Activated CD4-positive, alpha-beta T cell treated with anti-CD3 and anti-CD28 coated beads, Interleukin-2, amount 50 U/mL, for 24 hours (primary cell): ENCODE measurements around the gene SRP68.
"Not testable (repeated sequence)": the region's sequence is repeated elsewhere in the genome, so short reads cannot be mapped to it uniquely, and the experiment has no call there.

ENCODE experiments used
- DNase-seq, 2 donors: peaks; one replicate each; pipeline ENCODE4 v3.0.0-alpha.2; 2020; ENCODE audit warnings: low read depth in 1 of 2, low spot score in 1 of 2

The SRP68 gene

DNA sequence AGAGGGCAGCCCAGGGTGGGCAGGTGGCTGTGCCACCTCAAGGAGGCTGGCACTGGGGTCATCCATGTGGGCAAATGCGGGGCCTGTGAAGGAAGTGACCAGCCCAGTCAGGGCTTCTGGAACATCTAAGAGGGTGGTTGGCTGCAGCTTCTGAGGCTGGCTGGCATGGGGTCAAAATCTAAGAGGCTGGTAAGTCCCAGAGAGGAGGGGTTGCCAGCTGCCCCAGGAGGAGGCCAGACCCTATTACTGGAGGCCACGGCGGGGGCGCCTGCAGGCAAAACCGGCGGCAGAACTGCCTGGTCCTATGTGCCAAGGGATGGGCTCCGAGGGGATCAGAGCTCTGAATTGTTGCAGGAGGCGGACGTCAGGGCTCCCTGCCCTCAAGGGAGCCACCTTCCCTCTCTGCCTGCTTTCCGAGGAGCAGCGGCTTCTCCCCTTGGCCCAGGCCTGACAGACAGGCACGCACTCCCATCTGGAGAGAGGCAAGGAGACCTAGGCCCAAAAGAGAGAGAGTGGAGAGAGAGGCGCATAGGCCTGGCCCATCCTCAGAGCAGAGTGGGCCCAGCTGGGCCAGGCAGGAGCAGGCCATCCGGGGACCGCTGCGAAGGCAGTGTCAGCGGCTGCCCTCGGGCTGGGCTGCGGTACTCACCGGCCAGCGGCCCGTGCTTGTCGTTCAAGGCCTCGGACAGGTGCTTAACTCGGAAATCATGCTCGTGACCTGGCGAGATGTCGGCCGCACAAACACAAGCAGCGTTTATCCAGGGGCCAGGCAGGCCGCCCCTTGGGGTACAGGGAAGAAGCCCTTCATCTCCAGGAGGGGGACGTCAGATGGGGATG lies 17.6 kb upstream of the SRP68 start:
- DNase-seq = no peak

DNA sequence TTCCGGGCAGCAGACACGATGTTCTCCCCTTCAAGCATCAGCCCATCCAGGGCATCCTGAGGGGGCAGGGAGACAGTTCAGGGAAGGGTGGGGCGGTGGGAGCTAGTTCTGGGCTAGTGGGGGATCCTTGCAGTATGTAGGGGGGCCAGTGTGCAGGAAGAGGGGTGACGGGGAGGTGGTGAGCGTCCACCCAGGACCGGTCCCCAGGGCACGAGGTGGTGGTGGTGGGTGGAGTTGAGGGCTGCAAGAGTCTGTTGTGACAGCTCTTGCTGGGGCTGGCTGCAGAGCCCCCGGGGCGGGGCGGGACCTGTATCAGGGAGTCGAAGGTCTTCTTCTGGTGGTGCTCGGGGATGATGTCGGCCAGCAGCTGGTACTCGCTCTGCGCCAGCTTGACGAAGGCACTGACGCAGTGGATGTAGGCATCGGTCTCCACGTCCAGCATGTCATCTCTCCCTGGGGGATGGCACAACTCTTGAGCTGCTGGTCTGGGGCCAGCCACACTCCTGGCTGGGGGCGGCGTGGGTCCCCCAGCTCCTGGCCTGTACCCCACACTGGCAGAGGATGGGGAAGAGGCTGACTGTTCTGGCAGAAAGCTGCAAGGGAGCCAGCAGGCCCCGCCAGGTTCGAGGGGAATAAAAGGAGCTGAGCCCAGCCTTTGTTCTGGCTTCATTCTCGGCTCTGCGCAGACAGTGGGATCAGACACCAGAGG lies 16.7 kb upstream of the SRP68 start:
- DNase-seq = no peak

DNA sequence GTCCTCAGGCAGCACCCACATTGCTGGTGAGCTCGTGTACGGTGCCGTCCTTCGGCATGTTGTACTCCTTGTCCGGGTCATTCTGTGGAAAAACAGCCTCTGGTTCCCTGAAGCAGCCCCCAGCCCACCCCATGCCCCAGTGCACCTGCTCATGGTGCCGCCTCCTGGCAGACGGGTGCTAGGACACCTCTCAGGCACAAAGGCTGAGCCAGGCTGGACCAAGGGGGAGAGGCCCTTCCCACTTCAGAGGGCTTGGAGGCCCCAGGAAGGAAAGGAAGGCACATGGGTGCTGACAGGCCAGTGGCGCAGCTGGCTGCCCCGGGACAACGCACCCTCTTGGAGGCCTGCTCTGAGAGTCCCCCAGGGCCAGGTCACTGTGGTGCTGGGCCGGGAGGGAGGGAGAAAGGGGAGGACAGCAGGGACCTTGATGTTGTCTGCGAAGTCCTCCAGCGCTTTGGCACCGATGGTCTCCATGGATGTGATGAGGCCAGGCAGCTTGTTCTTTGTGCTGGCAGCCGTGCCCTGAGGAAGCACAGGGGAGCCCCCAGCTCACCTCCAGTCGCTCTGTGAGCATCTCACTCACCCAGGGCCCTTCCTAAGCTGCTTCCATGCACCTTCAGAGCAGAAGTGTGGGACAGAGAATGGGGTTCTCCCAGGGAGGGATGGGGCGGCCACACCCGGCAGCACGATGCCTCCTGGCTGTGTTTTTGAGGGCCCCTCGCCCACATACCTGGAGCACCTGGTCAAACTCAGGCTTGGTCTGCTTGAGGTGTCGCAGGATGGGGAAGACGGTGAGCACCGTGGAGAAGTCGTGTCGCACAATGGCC lies 15.9 kb upstream of the SRP68 start:
- no peak for DNase-seq

DNA sequence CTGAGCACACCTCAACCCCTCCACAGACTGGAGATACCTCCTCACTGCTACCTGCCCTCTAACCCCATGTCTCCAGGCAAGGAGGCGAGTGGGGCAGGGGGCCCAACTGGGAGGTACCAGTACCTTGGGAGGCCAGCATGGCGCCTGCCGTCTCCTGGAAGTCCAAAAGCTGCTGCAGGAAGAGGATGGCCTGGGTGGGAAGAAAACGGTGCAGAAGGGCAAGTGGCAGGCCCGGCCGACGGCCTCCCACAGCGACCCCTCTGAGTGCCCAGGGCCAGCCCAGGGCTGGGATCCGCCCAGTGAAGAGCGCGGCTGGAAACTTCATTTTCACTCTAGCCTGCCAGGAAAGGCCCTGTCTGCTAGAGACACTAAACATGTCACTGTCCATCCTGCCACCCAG lies 15.2 kb upstream of the SRP68 start:
- DNase-seq = no peak

DNA sequence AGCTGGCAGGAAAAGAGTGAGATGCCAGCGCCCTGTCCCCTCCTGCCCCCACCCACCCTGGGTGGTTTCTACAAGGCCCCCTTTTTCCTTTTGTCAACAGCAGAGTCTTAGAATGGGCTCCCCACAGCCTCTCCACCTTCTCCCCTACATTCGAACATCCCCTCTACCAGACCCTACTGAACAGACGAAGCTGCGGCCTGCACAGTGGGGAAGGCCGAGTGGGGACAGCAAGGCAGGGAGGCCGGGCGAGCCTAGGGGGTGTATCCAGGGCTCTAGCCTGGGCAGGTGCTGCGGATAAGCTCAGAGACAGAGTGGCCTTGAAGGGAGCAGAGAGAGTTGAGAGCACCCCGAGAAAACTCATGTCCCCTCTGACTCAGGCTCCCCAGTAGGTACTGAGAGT lies 14.1 kb upstream of the SRP68 start:
- no peak for DNase-seq

DNA sequence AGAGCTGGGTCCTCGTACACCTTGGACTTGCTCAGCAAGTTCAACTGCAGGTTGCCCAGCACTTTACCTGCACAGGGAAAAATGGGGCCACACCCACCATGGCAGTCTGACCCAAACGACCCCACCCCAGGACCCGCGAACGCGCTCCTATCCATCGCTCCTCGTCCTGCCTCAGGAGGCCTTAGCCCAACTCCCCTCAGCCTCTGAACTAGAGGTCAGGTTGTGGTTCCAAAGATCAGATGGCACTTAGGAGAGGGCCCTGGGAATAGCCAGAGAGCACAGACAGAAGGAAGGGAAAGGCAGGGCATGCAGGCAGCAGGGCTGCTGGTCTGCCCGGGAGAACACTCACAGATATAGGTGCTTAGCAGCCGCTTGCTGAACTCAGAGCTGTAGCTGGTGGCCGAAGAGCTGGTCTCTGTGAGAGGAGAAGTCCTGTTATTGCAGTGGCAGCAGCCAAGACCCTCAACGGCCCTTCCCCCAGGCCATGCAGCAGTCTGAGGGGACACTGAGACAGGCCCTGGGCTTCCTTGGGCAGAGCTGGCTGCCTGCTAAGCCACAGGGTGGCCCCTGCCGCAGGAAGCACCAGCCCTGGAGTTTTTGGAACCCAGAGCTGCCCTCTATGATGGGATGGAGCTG lies 13.5 kb upstream of the SRP68 start:
- DNase-seq = no peak

DNA sequence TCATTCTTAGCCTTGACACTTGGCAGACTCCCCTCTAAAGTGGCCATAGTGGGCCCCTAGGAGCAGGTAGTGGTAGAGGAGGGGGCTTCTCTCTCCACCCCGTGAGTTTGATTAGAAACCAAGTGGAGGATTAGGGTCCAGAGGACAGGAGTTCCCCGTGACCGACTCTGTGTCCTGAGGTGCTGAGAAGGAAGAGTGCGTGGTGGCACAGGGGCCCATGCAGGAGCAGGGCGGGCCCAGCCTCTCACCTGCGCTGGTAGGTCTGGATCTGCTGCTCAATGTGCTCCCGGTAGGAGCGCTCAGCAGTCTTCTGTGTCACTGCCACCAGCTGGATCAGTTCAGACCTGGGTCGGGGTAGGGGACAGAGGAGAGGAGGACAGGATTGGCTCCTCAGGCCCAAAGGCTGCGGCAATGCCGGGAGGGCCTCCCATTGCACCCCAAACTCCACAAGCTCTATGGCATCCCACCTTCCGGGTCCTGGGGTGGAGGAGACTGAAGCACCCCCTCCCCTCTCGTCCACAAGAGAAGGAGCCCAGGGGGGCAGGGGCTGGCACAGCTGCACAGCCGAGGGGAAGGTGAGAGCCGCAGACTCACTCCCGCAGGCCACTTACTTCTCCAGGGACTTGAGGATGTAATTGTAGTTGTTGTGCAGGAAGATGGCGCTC lies 12.9 kb upstream of the SRP68 start:
- DNase-seq = no peak

- DNase-seq = no peak
These were observed 11.3 kb upstream of the SRP68 start for GRCh38 chr17:76083536-76084182.

DNA sequence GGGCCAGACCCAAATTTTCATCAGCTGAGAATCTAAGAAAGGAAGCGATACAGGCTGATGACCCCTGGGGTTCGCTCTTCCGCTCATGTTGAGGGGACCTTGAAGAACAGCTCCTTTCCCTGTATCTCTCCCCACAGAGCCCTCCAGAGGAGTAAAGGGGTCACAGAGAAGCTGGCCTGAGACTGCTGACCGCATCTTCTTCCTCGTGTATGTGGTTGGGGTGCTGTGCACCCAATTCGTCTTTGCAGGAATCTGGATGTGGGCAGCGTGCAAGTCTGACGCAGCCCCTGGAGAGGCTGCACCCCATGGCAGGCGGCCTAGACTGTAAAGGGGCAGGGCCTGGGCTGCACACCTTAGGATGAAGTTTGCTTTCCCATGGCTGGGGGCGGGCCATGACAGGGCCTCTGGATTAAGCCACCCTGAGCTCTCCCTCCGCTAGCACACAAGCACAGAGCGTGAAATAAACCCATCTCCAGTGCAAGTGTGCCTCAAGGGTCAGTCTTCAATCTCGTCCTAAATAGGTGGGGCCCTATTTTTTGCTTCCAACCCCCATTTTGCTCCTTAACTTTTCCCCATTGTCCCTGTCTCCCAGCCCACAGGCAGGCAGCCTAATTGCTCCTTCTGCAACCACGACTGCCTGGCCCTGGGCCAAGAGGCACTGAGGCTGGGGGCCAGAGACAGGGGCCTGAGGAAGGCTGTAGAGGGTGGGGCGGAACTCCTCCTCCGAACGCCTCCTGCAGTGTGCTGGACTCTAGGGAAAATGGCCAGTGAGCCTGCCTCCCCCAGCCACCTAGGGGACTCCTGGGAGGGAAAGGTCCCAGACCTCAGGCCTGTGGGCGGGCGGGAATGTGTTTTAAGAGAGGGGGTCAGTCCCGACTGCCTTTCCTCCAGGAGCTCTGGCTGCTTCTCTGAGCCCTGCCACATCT lies 10.3 kb upstream of the SRP68 start:
- DNase-seq = no peak

DNA sequence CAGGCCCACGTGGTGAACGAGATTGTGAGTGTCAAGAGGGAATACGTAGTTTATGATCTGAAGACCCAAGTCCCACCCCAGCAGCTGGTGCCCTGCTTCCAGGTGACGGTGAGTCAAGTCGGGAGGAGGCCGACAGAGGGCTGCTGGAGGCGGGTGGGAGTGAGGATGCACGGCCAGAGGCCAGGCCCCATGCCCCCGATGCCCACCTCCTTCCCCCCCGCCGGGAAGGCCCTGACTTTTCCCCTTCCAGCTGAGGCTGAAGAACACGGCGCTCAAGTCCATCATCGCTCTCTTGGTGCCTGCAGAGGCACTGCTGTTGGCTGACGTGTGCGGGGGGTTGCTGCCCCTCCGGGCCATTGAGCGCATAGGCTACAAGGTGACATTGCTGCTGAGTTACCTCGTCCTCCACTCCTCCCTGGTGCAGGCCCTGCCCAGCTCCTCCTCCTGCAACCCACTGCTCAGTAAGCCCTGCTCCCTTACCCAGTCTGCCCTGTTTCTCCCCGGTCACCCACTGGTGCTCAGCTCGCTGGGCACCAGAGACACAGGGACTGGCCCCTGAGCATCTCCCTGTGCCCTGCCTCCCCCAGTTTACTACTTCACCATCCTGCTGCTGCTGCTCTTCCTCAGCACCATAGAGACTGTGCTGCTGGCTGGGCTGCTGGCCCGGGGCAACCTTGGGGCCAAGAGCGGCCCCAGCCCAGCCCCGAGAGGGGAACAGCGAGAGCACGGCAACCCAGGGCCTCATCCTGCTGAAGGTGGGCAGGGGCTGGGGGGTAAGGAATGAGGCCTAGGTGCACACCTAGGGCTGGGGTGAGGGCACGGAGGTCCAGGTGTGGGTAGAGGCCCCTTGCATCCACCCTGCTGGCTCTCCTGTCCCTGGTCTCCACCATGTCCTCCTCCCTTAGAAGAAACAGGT lies 9.2 kb upstream of the SRP68 start:
- no peak for DNase-seq

DNA sequence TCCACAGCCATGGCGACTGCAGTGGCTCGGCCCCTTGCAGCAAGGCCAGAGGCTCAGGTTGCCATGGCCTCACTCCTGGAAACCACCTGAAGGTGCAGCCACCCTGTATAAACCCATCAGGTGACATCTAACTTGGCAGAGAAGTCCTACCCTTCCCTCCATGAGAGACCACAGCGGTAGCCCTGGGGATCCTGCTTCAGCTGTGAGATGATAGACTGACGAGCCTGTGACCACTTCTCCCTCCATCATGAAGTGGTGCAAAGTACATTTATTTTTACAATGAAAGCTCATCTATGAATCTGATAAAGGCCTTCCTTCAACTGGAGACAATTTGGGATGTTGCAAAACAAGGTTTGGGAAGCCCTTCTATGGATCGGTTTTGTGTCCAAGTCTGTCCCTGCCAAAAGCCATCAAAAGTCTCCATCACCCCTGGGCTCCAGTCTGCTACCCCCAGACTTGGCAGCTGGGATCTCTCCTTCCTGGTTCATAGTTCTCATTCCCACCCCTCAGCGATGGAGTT lies 8.5 kb upstream of the SRP68 start:
- no peak for DNase-seq

DNA sequence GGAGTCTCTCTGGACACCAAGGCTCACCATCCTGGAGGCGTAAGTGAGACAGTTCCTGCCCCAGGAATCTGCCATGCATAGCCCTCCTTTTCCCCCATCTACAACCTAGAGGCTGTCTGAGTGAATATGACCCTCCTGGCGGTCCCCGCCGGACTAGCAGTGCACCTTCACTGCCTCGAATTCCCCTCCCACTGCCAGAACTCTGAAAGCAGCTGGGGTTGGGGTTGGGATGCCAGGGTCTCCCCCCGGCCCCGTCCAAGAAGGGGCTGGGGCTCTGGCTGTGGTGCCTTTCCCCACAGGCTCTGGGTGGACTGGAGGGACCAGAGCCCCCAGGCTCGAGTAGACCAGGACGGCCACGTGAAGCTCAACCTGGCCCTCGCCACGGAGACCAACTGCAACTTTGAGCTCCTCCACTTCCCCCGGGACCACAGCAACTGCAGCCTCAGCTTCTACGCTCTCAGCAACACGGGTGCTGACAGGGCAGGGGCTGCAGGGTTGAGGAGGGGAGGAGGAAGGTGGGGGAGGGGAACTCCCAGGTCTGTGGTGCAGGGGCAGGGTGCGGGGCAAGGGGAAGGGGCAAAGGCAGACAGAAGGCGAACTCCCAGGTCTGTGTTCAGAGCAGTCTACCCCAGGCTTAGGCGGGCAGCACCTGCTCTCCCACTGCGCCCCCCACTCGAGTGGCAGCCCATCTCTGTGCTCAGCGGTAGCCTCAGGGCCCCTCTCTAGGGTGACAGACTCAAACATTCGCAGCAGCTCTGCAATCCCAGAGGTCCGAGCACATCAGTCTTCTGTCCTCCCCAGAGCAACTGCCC lies 7.8 kb upstream of the SRP68 start:
- DNase-seq = no peak

GRCh38 chr17:76079535-76079955 lies 7.2 kb upstream of the SRP68 start:
- DNase-seq = no peak

DNA sequence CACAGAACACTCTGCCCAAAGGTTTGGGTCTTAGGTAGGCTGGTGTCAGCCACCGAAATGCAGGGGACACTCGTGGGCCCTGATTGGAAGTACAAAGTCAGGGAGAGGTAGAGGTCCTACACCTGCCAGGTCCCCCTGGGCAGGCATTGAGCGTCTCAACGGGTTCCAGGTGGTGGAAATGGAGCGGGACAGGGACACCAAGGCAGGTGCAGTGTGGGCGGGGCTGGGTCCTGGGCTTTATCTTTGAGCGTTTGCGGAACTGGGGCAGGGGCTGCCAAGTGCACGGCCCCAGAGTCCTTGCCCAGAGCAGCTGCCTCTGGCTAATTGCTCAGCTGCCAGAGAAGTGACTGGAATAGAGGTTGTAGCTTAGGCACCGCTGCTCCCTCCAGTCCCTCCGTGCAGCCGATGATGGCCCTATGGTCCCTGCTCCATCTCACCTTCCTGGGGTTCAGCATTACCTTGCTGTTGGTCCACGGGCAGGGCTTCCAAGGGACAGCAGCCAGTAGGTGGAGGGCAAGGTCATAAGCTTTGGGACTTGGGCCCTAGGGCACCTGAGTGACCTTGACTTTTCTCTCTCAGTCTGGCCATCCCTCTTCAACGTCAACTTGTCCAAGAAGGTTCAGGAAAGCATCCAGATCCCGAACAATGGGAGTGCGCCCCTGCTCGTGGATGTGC lies 6.7 kb upstream of the SRP68 start, which contains the start of gene ZACN:
Gene ZACN (plus strand): TSS at position 323 of the 675 bp plus-strand sequence. CDS start 83 bp downstream, at position 406.
- no peak for DNase-seq

GRCh38 chr17:76078370-76078769 lies 6.1 kb upstream of the SRP68 start:
- DNase-seq = not testable (repeated sequence)

DNA sequence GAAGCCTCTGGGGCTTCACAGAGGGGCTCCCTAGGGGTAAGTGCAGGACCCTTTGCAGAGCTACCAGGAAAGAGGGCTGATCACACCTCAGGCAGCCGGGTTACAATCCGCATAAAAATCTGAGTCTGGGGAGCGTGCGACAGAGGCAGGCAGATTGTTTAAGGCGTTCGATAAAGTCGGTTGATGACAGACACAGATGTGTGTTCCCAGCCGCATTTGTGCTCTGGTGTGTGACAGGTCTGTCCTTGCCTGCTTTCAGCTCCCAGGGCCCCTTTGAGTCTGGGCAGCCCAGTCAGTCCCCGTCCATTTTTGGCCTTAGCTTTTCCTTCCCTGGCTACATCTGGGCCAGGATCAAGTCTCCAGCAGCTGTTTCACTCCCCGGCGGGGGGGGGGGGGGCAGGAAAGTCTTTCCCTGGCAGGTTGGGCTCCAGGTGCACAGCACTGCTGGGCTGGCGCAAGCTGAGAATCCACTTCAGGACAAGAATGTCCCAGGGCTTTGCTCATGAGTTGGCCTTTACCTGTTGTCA lies 5.3 kb upstream of the SRP68 start:
- no peak for DNase-seq
